Panc1 (cell line): Measurements from ENCODE around the gene TAX1BP1. TPM values are rescaled to one million over a fixed set of nuclear protein-coding genes. Genes with fewer than 3 reads are reported as not detected.
A peak's percentile ranks its signal among the peaks of the same experiment; 100 is the strongest.

Source experiments
- ATAC-seq: fragments of 200-7000 bp; cut with Tn5 transposase; 2 replicates; pipeline ENCODE4 v1.9.1; 2020; ENCODE audit warnings: mild to moderate bottlenecking, moderate library complexity
- BruUV-seq: library from RNA; stranded (reverse); fragments of 400-500 nt; replicated peaks from 2 replicates; lab custom pipeline; 2021; lab: Mats Ljungman, UMichigan
- CTCF ChIA-PET: fragments of 300-600 bp; sonication (Branson Sonifier 250); formaldehyde crosslinking; loops from one replicate; lab custom pipeline; 2022; ENCODE audit warnings: antibody characterized with exemption; lab: Charles Lee
- POLR2A ChIA-PET: fragments of 300-600 bp; sonication (Branson Sonifier 250); formaldehyde crosslinking; loops from one replicate; lab custom pipeline; 2022; ENCODE audit warnings: antibody characterized with exemption; lab: Charles Lee
- DNase-seq: peaks from one replicate; pipeline ENCODE4 v3.0.0-alpha.2; 2010; ENCODE audit warnings: low read depth, low spot score
- H3K27ac ChIP-seq: 2 replicates; pipeline ENCODE4 v1.5.1; 2011; ENCODE audit warnings: mild to moderate bottlenecking, low read length, inconsistent platforms
- H3K27me3 ChIP-seq: fragments of 200-500 bp; sonication (Bioruptor generic); 2 replicates; pipeline ENCODE4 v1.6.0; 2014; ENCODE audit warnings: low read length, inconsistent platforms; ENCODE audit not compliant: control insufficient read depth, insufficient read depth
- H3K36me3 ChIP-seq: fragments of 200-500 bp; sonication (Bioruptor generic); 2 replicates; pipeline ENCODE4 v1.5.1; 2014; ENCODE audit warnings: inconsistent platforms, mild to moderate bottlenecking, low read length, moderate library complexity; ENCODE audit not compliant: control insufficient read depth, insufficient read depth
- H3K4me1 ChIP-seq: 2 replicates; pipeline ENCODE4 v1.5.1; 2011; ENCODE audit warnings: inconsistent platforms, mild to moderate bottlenecking, low read length, moderate library complexity; ENCODE audit not compliant: control insufficient read depth, insufficient read depth
- H3K4me3 ChIP-seq, 2 experiments: 2 replicates each; pipeline ENCODE4 v1.5.1; 2011 to 2012; ENCODE audit warnings: low read depth in 2 of 2, low read length in 2 of 2, mild to moderate bottlenecking in 2 of 2, inconsistent platforms in 1 of 2, moderate library complexity in 1 of 2
- H3K9me3 ChIP-seq: fragments of 200-500 bp; sonication (Bioruptor generic); 2 replicates; pipeline ENCODE4 v1.5.1; 2014; ENCODE audit warnings: low read depth, mild to moderate bottlenecking, inconsistent platforms, low read length, moderate library complexity; ENCODE audit not compliant: control insufficient read depth, insufficient read depth
- CTCF ChIP-seq: fragments of 450-650 bp; IDR thresholded peaks from 2 replicates; pipeline ENCODE4 v1.5.1; 2017; ENCODE audit warnings: mild to moderate bottlenecking
- POLR2AphosphoS5 ChIP-seq: IDR thresholded peaks from 2 replicates; pipeline ENCODE4 v1.6.1; 2012; ENCODE audit warnings: mild to moderate bottlenecking, low read depth, low read length, moderate library complexity
- REST ChIP-seq, 2 experiments: IDR thresholded peaks; 2 replicates each; pipeline ENCODE4 v1.6.1; 2011 to 2012; ENCODE audit warnings: low read depth in 2 of 2, control low read depth in 1 of 2, low read length in 1 of 2, mild to moderate bottlenecking in 1 of 2, moderate library complexity in 1 of 2; ENCODE audit not compliant: insufficient read depth in 1 of 2
- SIN3A ChIP-seq: IDR thresholded peaks from 2 replicates; pipeline ENCODE4 v1.6.1; 2012; ENCODE audit warnings: low read depth, mild to moderate bottlenecking, low read length, moderate library complexity, borderline replicate concordance; ENCODE audit not compliant: insufficient read depth
- TCF7L2 ChIP-seq: IDR thresholded peaks from 2 replicates; pipeline ENCODE4 v1.6.1; 2011; ENCODE audit warnings: mild to moderate bottlenecking, low read depth, low read length, inconsistent platforms
- in situ Hi-C: cut with HindIII; loops from 2 replicates; pipeline ENCODE4 v1.10.0; 2016; ENCODE audit warnings: low sequenced_read_pairs, low pct_unique_long_range_greater_than_20kb
- intact Hi-C: fragments of 100-400 bp; cut with micrococcal nuclease; formaldehyde crosslinking; loops from one replicate; pipeline ENCODE4 v1.10.0; 2022; ENCODE audit not compliant: unreplicated experiment
- total RNA-seq: library from RNA; stranded (reverse); gene quantifications from one replicate; pipeline ENCODE4 v1.2.1, GENCODE V29; 2021; ENCODE audit not compliant: unreplicated experiment

Gene TAX1BP1
- total RNA-seq, 1 experiment from 2014 or later: 125 TPM

GRCh38 chr7:27745064-27745583, 5.2 kb downstream of the TAX1BP1 start:
- POLR2A ChIA-PET: interaction anchor here (0.7 kb wide), 1 partner anchor 21 kb away, joined by 3 read pairs; no protein-coding TSS in a partner anchor
- no TSS peak for BruUV-seq
- intact Hi-C loops: loop anchor here (5.0 to 10.0 kb wide), 2 partner anchors 37 to 350 kb away; no protein-coding TSS in a partner anchor

DNA sequence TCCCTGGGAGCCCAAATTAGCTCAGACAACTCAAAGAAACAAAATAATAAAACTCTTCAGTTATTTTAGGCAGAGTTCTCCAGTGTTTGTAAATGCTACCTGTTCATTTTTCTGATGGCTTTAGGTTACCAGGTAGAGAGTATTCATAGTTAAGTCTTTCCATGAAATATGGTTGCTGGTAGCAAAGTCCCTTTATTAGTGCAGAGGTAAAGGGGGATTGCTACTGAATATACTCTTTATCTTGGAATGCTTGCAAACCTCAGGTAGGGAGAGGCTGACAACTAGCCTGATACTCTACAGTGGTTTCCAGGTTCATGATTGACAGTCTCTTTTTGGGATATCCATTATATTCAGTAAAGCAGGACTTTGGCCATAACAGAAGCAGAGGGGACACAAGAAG, 6.5 kb downstream of the TAX1BP1 start:
- no TSS peak for BruUV-seq
- intact Hi-C loops (loop anchor here (5.0 to 10.0 kb wide), 2 partner anchors 36 to 348 kb away; no protein-coding TSS in a partner anchor), in situ Hi-C loops (no loop called here)
- H3K36me3 ChIP-seq: peaks cover 25% of the 10 kb centered on the region; the same call in 1 of the 2 replicates
- ChIA-PET POLR2A (no interaction called here), CTCF (no interaction called here)
- H3K27me3 ChIP-seq: no peaks in the 10 kb centered on the region
- H3K4me1 ChIP-seq: peaks cover 39% of the 10 kb centered on the region
- ATAC-seq (no peak), DNase-seq (no peak)
- TF ChIP-seq TCF7L2 (no peak), SIN3A (no peak), REST (IDR thresholded peaks at IDR 0.05; ENCODE audit: insufficient read depth in 1 of 2, low read depth in 2 of 2, low read length in 1 of 2) (no peak), POLR2AphosphoS5 (no peak), CTCF (no peak)
- no peaks in the 10 kb centered on the region for H3K9me3 ChIP-seq
- no peak overlapping the region for H3K27ac ChIP-seq
- no peak overlapping the region for H3K4me3 ChIP-seq

More at GRCh38 chr7:27745064-27745583, 5.2 kb downstream of the TAX1BP1 start:
- Histone ChIP-seq H3K36me3 (peaks cover 13% of the 10 kb centered on the region; the same call in 1 of the 2 replicates), H3K4me1 (peaks cover 39% of the 10 kb centered on the region), H3K9me3 (no peaks in the 10 kb centered on the region), H3K27ac (peak overlapping the region; percentile 85), H3K4me3 (0 out of 4 replicates have a peak overlapping the region, but pooled peaks of 1 of the 2 experiments have one; percentile 3), H3K27me3 (no peaks in the 10 kb centered on the region)
- DNase-seq: peak; percentile 42
- in situ Hi-C loops: no loop called here
- peak; percentile 90 for TF ChIP-seq CTCF
- TF ChIP-seq POLR2AphosphoS5: no peak
- CTCF ChIA-PET: interaction anchor here (0.8 to 1.3 kb wide), 4 partner anchors 30 to 549 kb away, joined by 3 to 4 read pairs (median 4); no protein-coding TSS in a partner anchor
- peak; percentile 68 for ATAC-seq
